Neutrophil (primary cell): Measurements from ENCODE around the gene DUSP1.
"Not testable (repeated sequence)": the region's sequence is repeated elsewhere in the genome, so short reads cannot be mapped to it uniquely, and the experiment has no call there.

Source experiments
- H3K27ac ChIP-seq: fragments of 200-600 bp; sonication (generic); 2 replicates; pipeline ENCODE4 v1.5.1; 2016; ENCODE audit warnings: mild to moderate bottlenecking, moderate library complexity
- H3K27me3 ChIP-seq: fragments of 200-600 bp; sonication (generic); 2 replicates; pipeline ENCODE4 v1.6.0; 2016; ENCODE audit warnings: mild to moderate bottlenecking
- H3K36me3 ChIP-seq: fragments of 200-600 bp; sonication (generic); 2 replicates; pipeline ENCODE4 v1.5.1; 2017
- H3K4me1 ChIP-seq, 2 experiments: fragments of 200-600 bp in 1 of 2; sonication (generic) in 1 of 2; 1 replicate in 1 of 2; 2 replicates in 1 of 2; pipeline versions ENCODE4 v1.5.1 to v1.6.1; 2013 to 2016; ENCODE audit warnings: low read depth in 1 of 2, low read length in 1 of 2, mild to moderate bottlenecking in 1 of 2, moderate library complexity in 1 of 2; ENCODE audit not compliant: control insufficient read depth in 1 of 2, insufficient read depth in 1 of 2
- H3K4me3 ChIP-seq, 2 experiments: fragments of 200-600 bp in 1 of 2; sonication (generic) in 1 of 2; 1 replicate in 1 of 2; 2 replicates in 1 of 2; pipeline ENCODE4 v1.5.1; 2013 to 2016; ENCODE audit warnings: low read depth in 1 of 2, low read length in 1 of 2, mild to moderate bottlenecking in 1 of 2, moderate library complexity in 1 of 2
- H3K9me3 ChIP-seq: fragments of 200-600 bp; sonication (generic); 2 replicates; pipeline ENCODE4 v1.5.1; 2016
- TF ChIP-seq, protein P1 (sequence below): fragments of 200-600 bp; sonication (generic); IDR thresholded peaks from 2 replicates; pipeline ENCODE4 v1.5.1; 2016; ENCODE audit warnings: antibody characterized with exemption

DUSP1 gene

DNA sequence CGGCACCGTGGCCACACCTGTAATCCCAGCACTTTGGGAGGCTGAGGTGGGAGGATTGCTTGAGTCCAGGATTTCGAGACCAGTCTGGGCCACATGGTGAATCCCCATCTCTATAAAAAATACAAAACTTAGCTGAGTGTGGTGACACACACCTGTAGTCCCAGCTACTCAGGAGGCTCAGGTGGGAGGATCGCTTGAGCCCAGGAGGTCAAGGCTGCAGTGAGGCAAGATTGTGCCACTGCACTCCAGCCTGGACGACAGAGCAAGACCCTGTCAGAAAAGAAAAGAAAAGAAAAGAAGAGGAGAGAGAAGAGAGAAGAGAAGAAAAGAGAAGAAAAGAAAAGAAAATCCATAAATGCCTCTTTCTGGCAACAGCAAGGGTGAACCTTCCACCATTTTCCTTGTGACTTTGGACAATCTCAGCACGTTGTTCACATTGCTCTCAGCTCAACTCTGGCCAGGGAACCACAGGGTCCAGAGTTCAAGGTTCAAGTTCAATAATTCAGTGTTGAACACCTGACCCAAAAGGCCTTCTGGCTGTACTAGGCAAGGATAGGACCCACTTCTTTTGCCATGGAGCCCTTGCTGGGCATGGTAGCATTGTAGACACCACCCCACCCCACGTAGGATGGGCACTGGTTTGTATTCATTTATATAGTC lies 14.6 kb upstream of the DUSP1 start:
- Histone ChIP-seq H3K27ac (peak overlapping the region; percentile 11), H3K27me3 (no peaks in the 10 kb centered on the region), H3K4me3 (no peak overlapping the region), H3K9me3 (no peaks in the 10 kb centered on the region), H3K4me1 (peaks cover 11 to 20% of the 10 kb centered on the region in 2 experiments), H3K36me3 (no peaks in the 10 kb centered on the region)
- TF ChIP-seq, protein P1, sequence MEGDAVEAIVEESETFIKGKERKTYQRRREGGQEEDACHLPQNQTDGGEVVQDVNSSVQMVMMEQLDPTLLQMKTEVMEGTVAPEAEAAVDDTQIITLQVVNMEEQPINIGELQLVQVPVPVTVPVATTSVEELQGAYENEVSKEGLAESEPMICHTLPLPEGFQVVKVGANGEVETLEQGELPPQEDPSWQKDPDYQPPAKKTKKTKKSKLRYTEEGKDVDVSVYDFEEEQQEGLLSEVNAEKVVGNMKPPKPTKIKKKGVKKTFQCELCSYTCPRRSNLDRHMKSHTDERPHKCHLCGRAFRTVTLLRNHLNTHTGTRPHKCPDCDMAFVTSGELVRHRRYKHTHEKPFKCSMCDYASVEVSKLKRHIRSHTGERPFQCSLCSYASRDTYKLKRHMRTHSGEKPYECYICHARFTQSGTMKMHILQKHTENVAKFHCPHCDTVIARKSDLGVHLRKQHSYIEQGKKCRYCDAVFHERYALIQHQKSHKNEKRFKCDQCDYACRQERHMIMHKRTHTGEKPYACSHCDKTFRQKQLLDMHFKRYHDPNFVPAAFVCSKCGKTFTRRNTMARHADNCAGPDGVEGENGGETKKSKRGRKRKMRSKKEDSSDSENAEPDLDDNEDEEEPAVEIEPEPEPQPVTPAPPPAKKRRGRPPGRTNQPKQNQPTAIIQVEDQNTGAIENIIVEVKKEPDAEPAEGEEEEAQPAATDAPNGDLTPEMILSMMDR = no peak

DNA sequence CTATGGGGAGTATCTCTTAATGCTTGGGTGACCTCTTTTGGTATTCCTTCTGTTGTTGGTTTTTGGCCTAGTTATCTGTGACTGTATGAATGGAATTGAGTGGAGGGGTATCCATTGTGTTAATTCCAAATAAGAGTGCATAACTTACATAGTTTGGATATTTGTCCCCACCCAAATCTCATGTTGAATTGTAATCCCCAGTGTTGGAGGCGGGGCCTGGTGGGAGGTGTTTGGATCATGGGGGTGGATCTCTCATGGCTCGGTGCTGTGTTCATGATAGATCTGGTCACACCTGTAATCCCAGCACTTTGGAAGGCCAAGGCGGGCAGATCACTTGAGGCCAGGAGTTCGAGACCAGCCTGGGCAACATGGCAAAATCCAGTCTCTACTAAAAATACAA lies 13.2 kb upstream of the DUSP1 start:
- peaks cover 12 to 20% of the 10 kb centered on the region in 2 experiments for H3K4me1 ChIP-seq
- H3K27me3 ChIP-seq, H3K4me3 ChIP-seq, H3K9me3 ChIP-seq, H3K36me3 ChIP-seq, H3K27ac ChIP-seq: not testable (repeated sequence)

- peaks cover 20 to 25% of the 10 kb centered on the region in 2 experiments for H3K4me1 ChIP-seq
- not testable (repeated sequence) for H3K36me3 ChIP-seq, H3K9me3 ChIP-seq, H3K4me3 ChIP-seq, H3K27ac ChIP-seq, H3K27me3 ChIP-seq
Observed at GRCh38 chr5:172783319-172783718, 12.3 kb upstream of the DUSP1 start.

DNA sequence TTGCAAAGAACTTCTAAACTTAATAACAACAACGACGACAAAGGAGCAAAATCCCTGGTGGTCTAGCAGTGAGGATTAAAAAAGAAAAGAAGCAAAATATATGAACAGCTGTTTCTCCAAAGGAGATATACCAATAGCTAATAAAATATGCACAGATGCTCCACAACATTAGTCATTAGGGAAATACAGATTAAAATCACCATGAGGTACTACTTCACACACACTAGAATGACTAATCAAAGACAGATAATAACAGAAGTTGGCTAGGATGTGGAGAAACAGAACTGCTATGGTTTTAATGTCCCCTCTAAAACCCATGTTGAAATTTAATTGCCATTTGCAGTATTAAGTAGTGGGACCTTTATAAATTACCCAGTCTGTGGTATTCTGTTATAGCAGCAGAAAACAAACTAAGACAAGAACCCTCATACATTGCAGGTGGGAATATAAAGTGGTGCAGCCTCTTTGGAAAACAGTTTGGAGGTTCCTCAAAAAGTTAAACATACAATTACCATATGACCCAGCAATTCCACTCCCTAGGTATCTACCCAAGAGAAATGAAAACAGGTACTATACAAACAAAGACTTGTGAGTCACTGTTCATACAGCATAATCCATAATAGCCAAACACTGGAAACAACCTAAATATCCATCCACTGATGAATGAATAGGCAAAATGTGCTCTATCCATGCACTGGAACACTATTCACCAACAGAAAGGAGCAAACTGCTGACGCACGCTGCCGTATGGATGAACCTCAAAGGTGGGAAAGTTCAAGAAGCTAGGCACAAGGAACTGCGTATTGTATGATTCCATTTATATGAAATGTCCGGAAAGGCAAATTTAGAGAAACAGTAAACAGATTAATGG lies 11.4 kb upstream of the DUSP1 start:
- Histone ChIP-seq H3K4me3 (no peak overlapping the region), H3K27me3 (no peaks in the 10 kb centered on the region), H3K4me1 (peaks cover 29 to 33% of the 10 kb centered on the region in 2 experiments), H3K36me3 (no peaks in the 10 kb centered on the region), H3K27ac (peak overlapping the region; percentile 81), H3K9me3 (no peaks in the 10 kb centered on the region)
- TF ChIP-seq, protein P1 = no peak

- no peak overlapping the region for H3K27ac ChIP-seq
- TF ChIP-seq, protein P1 = no peak
- H3K36me3 ChIP-seq = no peaks in the 10 kb centered on the region
- H3K4me1 ChIP-seq = peaks cover 55 to 59% of the 10 kb centered on the region in 2 experiments
- no peak overlapping the region for H3K4me3 ChIP-seq
- H3K9me3 ChIP-seq = no peaks in the 10 kb centered on the region
- H3K27me3 ChIP-seq = no peaks in the 10 kb centered on the region
Observed at GRCh38 chr5:172779691-172780341, 8.8 kb upstream of the DUSP1 start.

DNA sequence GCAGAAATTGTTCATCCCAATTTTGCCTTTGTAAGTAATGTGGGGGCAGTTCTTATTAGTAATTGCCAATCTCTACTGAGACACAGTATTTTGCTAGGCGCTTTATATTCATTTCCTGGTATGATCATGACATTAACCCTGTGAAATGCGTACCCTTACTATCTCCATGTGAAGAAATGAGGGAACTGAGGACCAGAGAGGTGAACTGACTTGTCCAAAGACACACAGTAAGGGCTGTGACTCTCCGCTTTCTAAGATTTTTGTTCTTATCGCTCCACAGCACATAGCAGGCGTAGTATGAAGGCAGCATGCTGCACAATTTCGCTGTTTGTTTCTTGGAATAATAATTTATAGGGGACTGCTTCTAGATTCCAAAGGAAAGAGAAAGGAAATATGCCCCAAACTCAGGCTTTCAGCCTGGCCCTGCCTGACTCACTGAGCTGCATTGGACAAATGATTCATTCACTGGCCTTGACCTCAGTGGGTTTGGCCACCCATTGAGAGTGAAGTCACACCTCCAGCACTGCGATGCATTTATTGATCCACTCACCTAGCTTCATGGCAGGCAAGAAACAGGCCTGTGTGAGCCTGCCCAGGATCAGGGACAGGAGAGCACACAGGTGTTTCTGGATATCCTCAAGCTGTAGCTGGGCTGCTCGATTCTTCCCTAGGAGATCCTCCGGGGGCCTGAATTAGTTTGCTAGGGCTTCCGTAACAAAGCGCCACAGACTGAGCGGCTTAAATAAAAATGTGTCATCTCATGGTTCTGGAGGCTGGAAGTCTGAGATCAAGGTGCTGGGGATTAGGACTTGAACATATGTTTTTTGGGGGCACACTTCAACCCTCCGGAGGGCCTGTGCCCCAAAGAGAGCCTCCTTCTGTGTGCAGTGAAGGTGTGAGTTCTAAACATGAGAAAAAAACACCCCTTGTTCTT lies 7.2 kb upstream of the DUSP1 start:
- H3K4me3 ChIP-seq = peak overlapping the region; percentile 39 to 52
- peaks cover 72 to 76% of the 10 kb centered on the region in 2 experiments for H3K4me1 ChIP-seq
- no peaks in the 10 kb centered on the region for H3K9me3 ChIP-seq
- H3K36me3 ChIP-seq = no peaks in the 10 kb centered on the region
- TF ChIP-seq, protein P1 = no peak
- H3K27ac ChIP-seq = peak overlapping the region; percentile 100
- no peaks in the 10 kb centered on the region for H3K27me3 ChIP-seq
